Pulmonary artery endothelial cell (primary cell): ENCODE measurements around the gene AASDH. TPM values are rescaled to one million over a fixed set of nuclear protein-coding genes. Genes with fewer than 3 reads are reported as not detected.

Experiments
- DNase-seq: peaks from one replicate; pipeline ENCODE4 v3.0.0-alpha.2; 2011; ENCODE audit warnings: low read depth, low spot score
- total RNA-seq: library from RNA; depleted of rRNA; stranded (reverse); fragments of >200 nt; gene quantifications from 2 replicates; pipeline ENCODE4 v1.2.3, GENCODE V29; 2014

AASDH gene
- total RNA-seq, 1 donor from 2014 or later = 10.5 TPM

DNA sequence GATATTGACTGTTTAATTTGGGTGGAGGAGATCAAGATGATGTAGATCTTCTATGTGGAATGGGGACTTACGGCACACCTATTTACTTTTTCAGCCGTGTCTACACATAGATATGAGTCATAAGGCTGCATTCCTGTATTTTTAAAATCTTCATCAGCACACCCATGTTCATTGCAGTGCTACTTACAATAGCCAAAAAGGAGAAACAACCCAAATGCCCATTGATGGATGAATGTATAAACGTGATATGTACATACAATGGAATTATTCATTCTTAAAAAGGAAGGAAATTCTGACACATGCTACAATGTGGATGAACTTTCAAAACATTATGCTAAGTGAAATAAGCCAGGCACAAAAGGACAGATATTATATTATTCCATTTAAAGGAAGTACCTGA, 98.6 kb downstream of the AASDH start:
- peak; percentile 52 for DNase-seq

Other genes with a start within 250 kb of the AASDH start
- gene PPAT, start 48.1 kb upstream of the AASDH start, total RNA-seq = 22.6 and 29.1 TPM in 2 replicates
- 53.5 and 88.0 TPM in 2 replicates for gene PAICS, start 48.8 kb upstream of the AASDH start, total RNA-seq
- 95.5 and 99.8 TPM in 2 replicates for gene SRP72, start 80.1 kb upstream of the AASDH start, total RNA-seq
- gene ARL9, start 118.3 kb upstream of the AASDH start, total RNA-seq = 0.07 TPM in 2 replicates